Stimulated activated CD4-positive, alpha-beta T cell treated with anti-CD3 and anti-CD28 coated beads, Interleukin-4, amount 100 ng/mL, for 4 hours (primary cell): ENCODE data around the gene DTX1.
"Not testable (repeated sequence)": the region's sequence is repeated elsewhere in the genome, so short reads cannot be mapped to it uniquely, and the experiment has no call there.

Experiments used
- DNase-seq, 2 experiments: peaks; one replicate each; pipeline ENCODE4 v3.0.0-alpha.2; 2020

The DTX1 gene

DNA sequence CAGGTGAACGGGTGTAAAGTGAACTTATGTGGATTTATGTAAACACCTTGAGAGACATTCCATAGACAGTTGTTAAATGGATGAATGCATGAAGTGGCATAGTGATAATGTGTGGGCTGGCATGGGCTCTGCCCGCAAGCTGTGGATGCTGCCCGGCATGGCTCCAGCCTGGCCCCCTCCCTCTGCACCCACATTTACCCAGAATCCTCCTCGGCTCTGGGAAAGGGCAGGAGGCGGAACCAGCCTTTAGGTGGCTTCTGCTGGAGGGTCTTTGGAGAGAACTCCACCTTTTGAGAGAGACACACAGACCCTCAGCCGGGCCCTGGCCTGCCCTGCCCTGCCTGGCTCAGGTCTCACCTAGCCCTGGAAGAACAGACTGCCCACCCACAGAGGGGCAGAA is 60.3 kb downstream of the DTX1 start:
- DNase-seq = no peak

DNA sequence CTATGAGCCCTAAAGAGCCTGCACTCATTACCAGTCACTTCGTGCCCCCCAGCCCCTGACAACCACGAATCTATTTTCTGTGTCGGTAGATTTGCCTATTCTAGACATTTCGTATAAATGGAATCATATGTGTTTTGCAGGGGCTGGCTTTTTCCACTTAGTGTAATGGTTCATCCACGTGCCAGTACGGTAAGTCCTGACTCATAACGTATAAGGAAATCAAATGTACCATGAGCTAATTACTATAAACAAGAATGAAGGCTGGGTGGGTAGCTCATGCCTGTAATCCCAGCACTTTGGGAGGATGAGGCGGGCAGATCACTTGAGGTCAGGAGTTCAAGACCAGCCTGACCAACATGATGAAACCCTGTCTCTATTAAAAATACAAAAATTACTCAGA is 61.2 kb downstream of the DTX1 start:
- DNase-seq = not testable (repeated sequence)

DNA sequence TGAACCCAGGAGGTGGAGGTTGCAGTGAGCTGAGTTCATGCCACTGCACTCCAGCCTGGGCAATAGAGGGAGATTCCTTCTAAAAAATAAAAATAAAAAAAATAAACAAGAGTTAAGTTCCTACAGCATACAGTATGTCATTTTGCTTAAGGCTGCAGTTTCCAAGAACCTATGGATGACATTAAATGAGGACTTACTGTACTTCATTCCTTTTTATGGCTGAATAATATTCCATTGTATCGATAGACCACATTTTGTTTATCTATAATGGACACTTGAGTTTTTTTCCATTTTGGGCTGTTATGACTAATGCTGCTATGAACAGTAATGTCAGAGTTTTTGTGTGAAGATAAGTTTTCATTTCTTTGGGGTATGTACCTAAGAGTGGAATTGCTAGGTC is 61.6 kb downstream of the DTX1 start:
- no peak for DNase-seq

DNA sequence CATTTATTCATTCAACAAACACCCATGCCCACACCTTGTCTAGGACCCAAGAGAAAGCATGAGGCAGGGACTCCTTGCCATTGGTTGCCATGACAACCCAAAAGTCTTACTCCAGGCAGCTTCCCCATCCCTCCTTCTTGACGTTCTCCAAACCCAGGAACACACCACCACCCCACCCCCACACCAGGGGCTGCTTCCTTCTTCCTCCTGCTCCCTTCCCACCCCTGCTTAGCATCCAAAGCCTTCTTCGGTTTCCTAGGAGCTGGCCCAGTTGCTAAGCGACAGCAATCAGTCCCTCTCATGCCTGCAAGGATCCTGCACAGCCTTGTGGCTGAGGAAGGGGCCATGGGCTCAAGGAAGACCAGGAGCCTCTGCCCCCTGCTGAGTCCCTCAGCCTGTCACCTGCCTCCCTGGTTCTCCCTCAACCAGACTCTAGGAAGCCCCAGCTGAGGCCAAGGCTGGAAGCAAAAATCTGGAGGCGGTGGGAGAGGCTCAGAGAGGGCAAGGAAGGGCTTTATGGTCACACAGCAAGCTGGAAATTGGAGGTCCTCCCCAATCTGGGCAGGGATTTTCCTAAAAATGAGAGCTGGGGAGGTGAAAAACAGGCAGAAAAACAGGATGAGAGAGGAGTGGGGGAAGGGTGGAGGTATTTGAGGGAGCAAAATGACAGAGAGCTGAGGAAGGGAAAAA is 63.6 kb downstream of the DTX1 start:
- DNase-seq = no peak

DNA sequence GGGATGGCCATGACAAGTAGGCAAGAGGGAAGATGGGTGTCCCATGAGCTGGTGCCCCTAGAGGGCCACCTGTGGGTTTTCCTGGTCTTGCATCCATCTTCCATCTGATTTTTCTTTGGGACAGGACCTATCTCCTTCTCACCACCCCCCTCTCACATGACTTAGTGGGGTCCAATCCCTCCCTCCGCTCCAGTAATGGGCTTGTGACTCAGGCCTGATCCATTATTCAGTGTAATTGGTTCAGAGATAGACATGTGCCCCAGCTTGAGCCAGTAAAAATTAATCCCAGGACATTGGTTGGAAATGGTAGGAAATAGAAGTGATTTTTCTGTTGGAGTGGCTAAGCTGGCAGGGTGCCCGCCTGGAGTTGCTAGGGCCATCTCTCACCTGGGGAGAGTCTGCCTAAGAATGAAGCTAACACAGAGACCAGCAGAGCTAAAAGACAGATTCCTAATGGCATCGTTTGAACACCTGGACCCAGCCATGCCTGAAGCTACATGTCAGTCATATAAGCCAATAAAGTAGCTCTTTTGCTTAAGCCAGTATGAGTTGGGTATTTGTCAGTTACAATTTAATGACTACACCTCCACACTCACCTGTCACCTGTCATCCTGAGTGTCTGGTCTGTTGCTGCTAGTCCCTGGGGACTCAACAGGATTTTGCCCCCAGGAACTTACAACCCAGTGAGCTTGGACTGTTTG is 64.3 kb downstream of the DTX1 start:
- DNase-seq = no peak

DNA sequence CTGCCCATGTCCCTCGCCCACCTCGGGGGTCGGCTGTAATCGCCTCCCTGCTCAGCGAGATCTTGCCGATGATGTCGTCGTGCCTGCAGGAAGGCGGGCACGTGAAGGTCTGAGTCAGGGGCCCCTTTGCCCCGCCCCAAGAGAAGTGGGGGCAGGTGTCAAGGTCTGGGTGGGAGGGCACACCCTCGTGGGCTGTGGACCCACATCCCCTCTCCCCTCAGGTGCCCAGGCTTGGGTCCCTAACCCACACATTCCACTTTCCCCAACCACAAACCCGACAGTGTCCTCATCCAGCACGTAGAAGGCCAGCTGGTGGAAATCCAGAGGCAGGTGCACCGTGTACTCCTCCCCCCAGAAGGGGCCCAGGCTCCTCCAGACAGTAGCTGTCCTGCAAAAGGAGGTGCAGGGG is 71.3 kb downstream of the DTX1 start:
- no peak for DNase-seq

DNA sequence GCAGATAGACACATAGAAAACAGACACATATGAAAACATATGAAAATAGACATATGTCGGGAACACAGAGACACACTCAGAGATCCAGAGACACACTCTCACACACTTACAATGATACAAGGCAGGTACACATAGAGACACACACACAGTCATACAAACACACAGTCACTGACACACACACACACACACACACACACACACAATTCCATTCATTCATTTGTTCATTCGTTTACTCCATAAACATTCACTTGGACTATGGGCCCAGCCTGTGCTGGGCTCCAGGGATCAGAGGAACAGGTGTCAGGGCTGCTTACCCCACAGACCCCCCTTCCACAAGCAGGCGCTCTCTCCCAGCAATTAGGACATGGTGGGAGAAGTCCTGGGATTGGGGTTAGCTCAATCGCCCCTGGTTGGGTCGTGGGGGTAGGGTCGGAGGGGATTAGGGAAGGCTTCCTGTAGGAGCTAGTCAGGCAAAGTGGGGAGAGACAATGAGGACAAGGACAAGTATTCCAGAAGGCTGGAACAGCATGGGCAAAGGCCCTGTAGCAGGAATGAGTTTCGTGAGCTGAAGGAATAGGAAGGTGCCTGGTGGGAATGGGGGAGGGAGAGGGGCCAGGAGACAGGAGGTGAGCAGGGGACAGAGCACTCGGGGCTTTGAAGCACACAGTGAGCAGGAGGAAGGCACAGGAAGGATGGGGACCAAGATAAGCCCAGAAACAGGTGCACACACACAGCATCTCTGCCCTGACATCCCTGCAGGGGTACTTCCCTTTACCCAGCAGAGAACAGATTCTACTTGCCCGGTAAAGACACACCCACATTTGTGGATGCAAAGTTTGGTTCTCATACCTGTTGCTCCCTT is 72.5 kb downstream of the DTX1 start:
- DNase-seq = no peak

DNA sequence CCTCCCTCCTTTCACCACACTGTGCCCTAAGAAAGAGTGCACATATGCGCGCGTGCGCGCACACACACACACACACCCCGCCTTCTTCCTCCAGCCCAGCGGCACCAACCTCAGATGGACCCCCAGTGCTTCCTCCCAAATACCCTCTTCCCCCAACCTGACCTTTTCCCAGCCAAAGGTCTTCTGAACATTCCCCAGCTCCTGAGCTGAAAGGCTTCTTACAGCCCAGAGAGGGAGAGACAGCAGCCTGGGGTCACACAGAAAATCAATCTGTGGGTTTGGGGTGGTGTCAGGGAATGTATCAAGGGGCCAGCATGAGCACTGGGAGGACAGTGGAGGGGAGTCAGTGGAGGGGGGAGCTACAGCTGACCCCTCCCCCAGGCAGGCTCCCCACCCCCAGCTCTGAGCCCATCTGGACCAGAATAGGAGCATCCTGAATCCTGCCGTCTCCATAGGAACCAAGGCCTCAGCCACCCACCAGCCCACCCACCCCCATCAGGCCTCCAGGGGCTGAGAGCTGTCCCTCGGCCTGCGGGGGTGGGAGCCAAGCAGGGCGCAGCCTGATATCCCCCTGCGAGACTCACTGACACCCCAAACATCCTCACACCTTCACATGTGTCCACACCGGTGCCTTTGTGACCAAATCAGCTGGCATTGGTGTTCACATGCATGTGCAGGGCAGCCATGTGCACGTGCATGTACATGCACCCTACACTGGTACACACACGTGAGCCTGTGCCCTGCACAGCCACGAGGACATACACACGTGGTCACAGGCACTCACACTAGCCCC is 73.3 kb downstream of the DTX1 start:
- no peak for DNase-seq

DNA sequence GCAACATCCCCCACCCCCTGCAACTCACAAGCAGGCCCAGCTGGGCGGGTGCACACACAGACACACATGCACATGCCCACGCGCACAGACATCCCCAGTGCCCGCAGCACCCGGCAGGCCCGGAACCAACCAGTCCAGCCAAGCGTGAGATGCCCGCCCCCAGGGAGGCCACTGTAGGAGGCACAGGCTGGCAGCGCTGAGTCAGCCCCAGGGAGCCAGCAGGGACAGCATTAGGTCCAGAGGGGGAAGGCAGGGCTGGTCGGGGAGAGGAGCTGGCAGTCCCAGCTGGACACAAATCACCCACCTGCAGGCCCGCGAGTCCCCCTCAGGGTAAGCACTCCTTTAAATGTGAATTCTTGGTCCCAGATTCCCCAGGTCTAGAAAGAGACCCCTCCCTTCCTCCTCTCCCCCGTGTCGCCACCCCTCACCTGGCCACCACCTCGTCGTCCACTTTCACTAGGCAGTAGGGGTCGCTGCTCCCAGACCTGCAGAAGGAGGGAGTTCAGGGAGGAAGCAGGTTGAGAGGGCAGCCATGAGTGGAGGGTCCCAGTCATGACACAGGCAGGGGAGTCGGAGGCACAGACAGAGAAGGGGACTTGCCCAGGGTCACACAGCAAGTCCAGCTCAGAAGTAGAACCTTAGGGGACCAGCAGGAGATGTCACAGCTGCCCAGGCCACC is 74.1 kb downstream of the DTX1 start:
- DNase-seq = no peak

DNA sequence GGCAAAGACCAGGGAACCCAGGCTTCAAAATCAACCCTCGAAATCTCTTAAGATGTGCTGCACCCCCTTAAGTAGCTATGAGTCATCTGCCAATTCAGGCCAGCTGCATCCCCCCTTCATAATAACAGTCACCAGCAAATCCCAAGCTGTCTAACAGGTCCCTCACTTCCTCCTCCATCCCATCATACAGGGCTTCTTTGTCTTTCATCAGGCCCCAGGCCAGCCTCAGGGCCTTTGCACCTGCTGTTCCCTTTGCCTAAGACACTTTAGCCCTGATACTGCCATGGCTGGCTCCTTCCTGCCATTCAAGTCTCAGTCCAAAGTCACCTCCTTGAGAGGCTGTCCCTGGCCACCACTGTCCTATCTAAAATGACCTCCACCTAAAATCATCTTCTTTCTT is 75.0 kb downstream of the DTX1 start:
- no peak for DNase-seq

DNA sequence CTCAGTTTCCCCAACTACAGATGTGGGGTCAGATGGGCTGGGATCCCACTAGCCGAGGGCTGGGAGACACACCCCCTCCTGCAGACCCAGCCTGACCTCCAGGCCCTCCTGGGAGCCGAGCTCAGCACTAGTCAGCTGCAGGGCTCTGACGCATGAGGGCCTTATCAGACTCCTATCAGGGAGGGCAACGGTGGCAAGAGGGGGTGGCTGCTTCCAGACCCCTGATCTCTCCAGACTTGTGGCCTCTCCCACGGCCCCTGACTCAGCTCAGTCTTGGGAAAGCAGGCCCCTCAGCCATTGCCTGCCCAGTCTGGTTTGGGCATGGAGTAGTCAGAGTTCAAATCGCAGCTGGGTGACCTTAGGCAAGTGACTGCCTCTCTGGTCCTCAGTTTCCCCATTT is 76.5 kb downstream of the DTX1 start:
- DNase-seq = no peak

DNA sequence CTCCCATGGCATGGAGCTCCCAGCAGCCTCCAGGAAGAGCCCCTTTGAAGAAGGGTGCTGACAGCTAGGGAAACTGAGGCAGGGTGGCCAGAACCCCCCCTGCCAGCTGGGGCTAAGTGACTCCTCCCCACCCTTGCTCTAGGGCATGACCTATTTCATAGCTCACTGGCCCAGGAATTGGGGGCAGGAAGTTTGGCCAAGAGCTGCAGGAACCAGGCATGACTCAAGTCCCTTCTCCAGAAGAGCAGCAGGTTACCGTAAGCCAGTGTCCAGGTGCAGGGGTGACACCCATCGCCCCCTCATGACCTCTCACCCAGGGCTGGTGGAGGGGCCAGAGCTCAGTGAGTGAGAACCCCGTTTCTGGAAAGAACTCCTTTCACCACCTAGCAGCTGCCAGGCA is 77.1 kb downstream of the DTX1 start:
- no peak for DNase-seq

DNA sequence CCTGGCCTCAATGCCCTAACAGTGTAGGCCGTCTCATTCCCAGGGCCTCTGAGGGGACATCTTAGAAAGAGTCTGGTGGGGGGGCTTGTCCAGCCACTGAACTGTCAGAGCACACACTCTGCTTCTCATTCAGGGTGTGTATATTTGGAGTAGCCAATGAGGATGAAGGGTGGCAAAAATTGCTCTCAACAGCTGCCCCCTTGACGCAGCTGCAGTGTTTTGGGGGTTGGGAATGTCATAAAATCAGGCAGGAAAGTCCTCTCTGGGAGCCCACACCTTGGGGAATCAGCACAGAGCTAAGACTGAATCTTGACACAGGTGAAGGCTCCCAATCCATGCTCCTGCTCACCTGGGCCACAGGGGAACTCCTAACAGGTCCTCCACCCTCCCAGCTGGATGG is 77.5 kb downstream of the DTX1 start:
- DNase-seq = no peak

DNA sequence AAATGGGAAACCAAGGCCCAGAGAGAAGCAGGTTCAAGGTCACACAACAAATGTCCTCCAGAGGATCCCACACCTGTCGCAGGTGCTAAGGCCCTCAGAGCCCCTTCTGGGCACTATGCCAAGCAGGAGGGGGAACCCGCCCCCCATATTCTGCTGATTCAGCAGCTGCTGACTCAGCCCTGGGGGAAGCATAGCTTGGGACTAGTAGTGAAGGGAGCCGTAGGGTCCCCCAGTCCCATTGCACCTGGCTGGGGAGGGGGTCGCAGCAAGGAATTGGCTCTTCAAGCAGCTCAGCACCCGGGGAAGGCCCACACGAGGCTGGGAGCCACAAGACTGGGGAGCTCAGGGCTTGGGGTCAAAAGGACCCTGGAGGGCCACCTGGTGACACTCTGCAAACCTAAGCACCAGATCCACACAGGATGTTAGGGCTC is 78.0 kb downstream of the DTX1 start:
- no peak for DNase-seq

DNA sequence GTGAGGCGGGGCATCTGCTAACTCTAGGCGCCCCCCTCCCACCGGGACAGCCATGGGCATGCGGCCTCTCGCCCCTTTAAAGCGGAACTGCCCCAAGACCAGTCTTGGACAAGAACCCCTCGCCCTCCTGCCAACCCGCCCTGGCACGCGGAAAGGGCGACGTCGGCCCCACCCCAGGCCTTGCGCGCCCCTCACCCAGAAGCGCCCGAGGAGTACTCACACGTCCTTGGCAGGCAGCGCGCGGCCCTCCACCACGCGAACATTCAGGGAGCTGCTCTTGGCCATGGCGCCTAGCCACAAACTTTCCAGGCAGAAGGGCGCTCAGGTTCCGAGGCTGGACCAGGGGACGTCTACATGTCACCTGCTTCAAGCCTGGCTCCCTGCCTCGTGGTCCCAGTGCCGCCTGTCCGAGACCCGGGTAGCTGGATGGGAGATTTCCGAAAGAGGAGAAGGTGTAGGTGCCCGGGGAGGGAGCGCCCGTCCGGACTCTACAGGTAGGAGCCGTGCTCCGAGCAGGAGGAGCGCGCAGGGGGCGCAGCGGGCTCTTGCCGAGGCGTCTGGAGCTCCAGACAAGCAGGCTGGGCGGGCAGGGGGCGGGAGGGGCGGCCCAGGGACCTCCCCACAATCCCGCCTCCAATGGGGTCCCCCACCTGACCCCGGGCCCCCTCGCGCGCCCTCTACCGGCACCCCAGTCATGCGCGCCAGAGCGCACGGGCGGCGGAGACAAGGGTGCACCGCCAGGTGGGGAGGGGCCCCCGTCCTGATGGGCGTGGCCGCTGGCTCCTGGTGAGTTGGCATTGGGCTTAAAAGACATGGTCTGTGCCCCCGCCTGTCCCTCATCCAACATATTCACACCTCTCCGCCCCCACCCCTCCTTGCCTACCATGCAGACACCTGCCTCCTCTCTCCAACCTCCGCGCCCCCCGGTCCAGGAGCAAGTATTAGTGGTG is 78.9 kb downstream of the DTX1 start, which contains the start of gene RASAL1:
TSS of gene RASAL1 (minus strand) at position 584 of the 950 bp plus-strand sequence. CDS start at position 285, 299 bp downstream.
- DNase-seq = peak; percentile 77 to 83

DNA sequence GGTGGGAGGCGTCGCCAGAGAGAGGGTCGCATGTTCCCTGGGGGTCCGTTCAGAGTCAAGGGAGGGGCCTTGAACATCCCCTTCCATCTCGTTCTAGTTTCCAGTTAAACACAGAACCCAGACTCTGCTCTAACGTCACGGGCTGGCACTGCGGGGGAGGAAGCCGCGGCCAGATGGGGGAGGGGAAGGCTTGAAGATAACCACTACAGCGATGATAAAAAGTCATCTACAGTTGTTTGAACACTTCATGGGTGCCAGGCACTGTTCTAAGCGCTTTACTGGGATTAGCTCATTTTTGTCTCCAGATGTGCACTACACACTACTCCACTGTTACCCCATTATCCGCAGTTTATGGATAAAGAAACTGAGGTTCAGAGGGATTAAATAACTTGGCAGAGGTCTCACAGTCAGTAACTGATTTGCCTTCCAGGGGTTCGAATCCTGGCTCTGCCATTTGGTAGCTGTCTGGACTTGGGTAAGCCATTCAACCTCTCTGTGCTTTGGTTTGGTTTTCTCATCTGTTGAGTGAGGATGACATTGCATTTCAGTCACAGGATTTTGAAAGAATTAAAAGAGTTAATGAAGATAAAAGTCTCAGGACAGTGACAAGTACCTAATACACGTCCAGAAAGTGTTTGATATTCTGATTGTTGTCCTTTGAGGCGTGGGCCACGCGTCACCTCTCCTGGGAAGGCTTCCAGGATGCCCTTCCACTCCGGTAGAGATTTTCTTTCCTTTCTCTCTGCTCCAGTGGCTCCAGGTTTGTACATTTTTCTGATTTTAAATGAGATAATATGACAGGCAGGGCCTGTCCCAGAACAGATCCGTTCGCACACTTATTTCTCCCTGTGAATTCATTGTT is 79.8 kb downstream of the DTX1 start:
- peak; percentile 47 to 69 for DNase-seq

DNA sequence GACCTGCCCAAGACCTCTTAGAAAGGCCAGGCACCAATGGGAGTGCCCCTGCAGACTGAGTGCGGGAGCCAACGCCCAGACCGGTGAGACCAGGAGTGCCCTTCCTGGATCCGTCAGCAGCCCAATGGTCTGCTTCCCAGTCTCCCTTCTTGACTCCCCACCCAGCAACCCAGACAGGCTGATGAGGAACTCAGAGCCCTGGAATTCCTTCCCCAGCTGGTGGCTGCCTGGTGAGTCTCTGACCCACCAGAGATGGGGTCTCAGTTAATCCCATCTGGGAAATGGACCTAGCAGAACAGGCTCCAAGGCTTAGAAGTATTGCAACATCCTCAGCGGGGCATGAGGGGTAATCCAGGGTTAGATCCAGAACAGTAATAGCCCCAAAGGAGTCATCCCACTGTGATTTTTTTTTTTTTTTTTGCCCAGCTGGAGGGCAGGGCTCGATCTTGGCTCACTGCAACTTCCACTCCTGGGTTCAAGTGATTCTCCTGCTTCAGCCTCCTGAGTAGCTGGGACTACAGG is 80.5 kb downstream of the DTX1 start:
- DNase-seq = no peak

DNA sequence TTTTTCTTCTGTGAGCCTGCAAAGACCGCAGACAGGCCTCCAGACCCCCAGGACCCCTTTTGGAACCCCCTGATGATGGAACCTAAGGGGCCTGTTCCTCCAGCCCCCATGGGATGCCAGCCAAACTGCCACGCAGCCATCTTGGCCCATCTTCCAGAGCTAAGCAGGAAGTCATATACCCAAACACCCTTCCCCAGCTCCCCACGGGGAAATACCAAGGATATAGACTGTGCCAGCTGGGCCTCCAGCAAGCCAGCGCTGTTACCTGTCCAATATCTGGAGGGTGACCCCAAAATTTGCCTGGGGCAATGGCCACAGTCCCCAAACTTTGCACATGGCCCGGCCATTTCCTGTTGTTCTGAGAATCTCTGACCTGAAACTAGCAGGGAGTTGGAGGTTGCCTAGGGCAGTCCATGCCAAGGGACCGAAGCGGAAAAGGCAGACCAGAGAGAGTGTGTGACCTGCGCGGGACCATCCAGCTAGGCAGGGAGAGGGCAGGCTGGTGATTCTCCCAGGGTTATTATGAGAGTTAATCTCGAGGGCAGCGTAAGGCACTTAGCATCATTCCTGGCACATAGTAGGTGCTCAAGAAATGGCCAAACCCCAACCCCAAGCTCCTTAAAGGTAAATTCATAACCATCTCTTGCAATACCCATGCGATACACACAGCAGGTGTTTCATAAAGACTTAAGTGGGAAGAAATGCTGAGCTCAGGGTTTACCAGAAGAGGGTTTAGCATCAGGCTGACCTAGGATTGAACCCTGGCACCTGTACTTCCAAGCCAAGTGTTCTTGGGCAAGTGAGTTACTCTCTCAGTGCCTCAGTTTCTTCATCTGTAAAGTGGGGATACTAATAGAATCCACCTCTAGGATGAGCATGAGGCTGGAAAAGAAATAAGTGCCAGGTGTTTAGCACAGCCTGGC is 81.6 kb downstream of the DTX1 start:
- no peak for DNase-seq

DNA sequence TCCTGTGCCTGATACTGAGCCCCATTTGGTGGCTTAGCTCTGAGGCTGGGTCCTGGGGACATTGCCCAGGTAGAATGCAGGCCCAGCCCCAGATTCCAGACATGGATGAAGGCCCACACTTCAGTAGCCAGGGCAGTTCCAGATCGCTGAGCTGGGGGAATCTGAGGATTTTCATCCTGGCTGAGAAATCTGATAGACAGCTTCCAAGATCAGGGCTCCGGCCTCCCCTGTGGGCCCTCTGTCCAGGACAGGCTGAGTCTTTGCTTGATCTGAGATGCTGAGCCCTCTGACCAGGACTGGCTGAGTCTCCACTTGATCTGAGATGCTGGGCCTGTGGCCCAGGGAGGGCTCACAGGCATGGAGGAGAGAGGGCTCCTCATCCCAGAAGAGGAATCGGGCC is 82.3 kb downstream of the DTX1 start:
- DNase-seq = no peak
